HG03095 (cell line): ENCODE measurements around the gene COBL.

Source experiments
- ATAC-seq: cut with Tn5 transposase; IDR thresholded peaks from one replicate; pipeline ENCODE4 v1.9.1; 2021; ENCODE audit warnings: moderate library complexity; ENCODE audit not compliant: unreplicated experiment

COBL gene

DNA sequence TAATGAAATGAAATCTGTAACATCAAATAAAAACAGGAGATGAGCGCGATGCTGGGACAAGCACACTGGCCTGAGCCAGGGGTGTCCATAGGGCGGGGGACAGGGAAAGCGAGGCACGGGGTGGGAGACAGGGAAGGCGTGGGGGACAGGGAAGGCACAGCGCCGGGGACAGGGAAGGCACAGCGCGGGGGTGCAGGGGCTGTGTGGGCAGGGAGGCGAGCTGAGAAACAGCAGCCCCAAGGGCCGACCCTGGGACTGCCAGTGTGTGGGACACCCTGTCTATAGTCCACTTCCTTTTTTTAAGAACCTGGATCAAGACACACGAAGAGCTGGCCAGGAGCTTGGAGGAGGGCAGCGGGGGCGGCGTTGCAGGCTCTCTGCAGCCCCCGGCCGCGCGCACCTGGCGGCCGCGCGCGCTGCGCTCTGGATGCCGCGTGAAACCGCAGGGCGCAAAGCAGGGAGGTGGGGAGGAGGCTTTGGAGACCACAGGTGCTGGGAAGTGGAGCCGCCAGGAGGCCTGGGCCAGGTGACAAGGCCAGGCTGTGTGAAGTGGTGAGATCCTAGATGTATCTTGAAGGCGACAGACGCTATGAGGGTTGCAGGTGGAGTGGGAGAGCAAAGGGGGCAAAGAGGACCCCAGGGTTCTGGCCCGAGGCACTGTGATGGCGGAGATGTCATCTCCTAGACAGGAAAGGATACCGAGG is 157.7 kb downstream of the COBL start:
- ATAC-seq: no peak

DNA sequence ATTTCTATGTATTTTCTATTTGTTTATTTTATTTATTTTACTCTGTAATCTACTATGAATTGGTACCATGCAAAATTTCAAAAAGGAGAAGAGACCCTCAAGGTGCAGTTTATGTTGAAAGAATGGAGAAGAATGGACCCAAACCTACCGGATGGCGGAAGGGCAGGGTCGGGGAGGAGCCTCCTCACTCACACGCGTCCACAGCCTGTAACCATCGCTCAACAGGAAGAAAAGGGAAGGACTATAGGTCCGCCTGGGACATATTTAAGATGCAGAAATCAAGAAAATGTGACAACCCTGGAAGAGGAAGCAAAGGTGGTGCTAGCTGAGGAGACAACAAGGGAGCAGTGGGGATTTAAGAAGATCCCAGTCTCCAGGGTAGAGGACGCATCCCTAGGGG is 158.4 kb downstream of the COBL start:
- ATAC-seq: no peak

DNA sequence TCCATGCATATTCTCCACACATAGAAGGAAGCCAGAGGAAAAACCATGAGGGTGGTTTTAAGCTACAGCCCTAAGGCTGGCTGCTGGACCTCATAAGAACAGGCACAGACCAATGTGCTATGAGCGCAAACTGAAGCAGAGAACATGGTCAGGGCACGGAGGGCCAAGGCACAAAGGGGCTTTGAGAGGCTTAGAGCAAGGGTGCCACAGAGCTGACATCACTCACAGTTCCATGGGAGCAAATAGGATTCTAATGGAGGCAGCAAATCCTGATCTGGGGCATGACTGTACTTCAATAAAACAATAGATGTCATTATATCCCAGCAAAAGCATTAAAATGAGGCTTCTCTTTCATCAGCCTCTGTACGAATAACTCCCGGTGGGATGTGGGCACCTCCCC is 162.4 kb downstream of the COBL start:
- no peak for ATAC-seq

DNA sequence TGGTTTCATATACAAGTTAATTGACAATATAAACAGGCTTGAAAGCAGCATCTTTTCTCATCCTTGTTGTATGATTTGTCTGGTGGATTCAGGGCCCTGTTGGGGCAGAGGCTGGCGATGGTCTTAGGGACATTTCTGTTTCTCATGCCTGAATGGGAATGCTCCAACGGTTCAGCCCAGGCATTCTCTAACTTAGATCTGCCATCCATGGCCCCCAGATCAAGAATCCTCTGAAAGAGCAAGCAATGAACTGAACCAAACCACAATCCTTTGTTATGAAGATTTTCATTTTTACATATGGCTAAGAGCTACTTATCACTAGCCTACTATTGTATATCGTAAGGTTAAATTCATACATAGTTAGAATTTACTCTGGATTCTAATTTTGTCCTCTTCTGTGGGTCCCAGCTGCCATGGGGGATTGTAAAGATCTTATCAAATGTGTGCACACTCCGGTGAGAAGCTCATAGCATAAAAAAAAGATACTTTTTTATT is 163.9 kb downstream of the COBL start:
- ATAC-seq: no peak

DNA sequence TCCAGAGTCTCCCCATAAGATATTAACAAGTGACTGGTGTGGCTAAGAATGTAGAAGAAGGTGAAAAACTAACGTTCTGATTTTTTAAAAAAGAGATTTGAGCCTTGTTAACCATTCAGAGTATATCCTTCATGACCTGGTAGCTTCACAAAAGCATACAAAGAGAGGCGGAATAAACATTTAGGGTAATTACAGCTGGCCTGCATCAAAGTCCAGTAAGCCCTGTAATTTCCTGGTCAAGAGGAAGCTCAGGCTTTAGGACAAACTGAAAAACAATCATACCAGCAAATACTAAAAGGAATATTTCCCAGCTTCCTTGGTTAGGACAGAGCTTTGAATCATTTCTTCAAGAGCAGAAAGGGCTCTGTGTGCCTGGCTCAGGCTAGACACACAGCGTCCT is 165.2 kb downstream of the COBL start:
- ATAC-seq: no peak

DNA sequence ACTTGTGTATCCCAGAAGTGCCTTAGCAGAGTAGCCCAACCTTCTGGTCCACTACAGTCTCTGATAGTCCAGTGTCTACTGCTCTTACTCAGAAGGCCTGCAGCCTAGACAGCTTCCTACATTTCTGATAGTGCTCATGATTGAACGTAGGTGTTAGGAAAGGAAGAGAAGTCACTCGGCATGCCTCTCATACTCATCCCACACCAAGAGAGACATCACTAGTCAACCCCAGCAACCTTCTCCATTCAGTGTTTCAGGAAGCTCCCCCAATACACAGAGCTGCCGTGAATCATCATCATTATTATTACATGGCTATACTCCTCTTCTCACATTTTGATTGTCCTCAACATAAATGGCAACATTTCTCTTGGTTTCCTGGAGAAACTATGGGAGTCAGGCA is 166.4 kb downstream of the COBL start:
- no peak for ATAC-seq

DNA sequence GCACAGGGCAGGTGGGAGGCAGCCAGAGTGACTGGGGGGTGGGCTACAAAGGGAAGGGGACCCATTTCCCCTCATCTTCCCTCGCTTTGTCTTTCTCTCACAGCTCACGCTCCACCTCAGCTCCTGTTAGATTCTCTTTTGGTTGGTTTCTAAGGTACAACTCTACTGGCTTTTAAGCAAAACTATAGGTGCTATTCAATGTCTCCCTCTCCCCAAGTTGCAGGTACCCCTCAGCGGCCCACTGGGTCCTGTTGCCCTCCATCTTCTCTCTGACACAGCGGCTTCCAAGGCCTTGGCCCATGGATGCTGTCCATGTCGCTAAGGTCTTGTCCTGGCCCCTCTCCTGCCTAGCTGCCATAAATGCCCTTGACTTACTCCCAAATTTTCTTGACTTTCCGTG is 168.4 kb downstream of the COBL start:
- ATAC-seq: no peak

DNA sequence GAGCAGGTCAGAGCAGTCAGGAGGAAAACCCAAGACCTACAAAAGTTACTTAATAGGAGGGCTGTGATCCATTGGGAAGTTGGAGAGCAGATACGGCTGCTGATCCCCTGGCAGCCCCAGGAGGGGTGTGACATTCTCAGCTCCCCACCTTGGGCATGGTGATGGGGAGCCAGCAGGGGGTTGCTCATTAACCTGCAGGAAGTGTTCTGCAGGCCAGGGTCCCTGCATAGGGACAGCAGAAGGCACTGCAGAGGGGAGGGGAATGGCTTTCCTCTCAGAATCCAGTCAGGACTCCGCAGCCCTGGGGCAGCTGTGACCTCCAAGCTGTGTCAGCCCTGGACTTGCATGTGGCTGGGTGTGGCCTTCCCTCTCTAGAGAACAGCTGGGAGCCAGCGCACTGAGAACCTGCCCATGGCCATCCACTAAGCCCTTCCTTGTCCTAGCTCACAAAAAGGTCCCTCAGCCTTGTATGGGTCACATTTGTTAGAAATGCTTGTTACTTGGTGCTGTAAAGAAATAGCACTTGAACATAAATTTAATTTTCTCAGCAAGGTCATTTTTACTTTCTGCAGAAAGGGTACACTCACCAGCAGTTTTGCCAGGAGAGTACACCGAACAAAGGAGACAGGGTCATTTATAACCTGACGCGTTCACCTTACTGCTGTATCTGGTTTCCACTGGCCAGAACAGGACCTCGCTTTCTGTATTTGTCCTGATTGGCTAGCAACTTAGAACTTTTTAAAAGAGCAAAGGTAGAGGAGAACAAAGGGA is 169.6 kb downstream of the COBL start:
- no peak for ATAC-seq

DNA sequence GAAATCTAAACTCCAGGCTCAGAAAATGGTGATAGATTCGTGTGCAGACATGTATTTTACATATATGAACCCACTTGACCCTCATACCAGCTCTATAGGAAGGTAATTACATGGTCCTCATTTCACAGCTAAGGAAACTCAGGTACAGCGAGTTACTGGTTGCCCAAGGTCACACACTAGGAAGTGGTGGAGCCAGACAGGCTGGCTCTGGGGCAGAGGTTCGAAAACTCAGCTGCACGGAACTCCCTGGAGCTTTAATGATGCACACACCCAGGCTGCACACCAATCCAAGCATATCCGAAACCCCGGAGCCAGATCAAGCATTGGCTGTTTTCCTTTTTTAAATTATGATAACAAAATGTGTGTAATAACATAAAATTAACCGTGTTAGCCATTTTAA is 172.4 kb downstream of the COBL start:
- no peak for ATAC-seq

DNA sequence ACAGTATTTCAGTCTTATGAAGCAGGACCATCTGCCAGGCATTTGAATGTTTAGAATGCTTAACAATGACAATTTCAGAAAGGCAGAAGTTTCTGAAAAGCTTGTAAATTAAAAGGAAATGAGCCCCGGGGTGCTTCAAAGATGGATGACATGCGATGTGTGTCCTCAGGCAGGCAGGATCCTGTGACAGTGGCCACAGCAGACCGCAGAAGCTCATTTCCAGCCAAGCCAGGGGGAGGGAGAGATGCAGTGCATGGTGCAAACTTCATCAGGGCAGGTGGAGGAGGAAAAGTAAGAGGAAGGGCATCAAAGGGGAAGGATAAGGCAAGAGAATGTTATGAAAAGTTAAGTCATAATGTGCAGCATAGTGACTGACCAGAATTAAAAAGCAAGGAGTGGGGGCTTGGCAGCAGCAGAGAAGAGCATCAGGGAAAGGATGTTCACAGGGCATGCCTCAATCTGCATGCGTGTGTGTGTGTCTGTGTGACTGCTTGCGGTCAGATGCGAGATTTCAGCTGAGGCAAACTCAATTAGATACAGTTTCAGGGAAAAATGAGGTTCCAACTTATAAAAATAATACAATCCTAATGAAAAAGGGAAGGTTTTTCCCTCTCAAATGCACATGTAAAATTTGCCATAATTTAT is 173.7 kb downstream of the COBL start:
- no peak for ATAC-seq

DNA sequence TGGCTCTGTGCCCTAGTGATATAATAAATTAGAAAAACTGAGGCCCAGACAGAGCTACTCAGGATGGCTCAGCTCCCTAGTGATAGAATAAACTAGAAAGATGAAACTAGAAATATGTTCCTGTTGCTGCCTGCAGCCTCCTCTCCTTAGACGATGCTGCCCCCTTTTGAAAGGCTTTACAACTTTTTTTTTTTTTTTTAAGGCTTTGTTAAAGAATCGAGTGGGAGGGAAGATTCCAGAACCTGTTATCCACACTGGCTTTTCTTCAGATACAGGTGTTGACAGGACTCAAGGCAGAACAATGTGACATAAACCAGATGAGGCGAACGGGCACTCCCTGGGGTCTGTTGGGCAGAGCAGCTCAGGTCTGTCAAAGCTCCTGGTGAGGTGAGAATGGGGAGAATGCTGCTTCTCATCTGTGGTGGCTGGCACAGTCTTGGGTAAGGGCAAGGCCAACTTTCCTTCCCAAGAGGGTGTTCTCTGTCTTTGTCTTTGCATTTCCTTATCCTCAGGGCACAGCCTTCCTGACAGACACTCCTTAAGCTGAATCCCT is 175.1 kb downstream of the COBL start:
- no peak for ATAC-seq

DNA sequence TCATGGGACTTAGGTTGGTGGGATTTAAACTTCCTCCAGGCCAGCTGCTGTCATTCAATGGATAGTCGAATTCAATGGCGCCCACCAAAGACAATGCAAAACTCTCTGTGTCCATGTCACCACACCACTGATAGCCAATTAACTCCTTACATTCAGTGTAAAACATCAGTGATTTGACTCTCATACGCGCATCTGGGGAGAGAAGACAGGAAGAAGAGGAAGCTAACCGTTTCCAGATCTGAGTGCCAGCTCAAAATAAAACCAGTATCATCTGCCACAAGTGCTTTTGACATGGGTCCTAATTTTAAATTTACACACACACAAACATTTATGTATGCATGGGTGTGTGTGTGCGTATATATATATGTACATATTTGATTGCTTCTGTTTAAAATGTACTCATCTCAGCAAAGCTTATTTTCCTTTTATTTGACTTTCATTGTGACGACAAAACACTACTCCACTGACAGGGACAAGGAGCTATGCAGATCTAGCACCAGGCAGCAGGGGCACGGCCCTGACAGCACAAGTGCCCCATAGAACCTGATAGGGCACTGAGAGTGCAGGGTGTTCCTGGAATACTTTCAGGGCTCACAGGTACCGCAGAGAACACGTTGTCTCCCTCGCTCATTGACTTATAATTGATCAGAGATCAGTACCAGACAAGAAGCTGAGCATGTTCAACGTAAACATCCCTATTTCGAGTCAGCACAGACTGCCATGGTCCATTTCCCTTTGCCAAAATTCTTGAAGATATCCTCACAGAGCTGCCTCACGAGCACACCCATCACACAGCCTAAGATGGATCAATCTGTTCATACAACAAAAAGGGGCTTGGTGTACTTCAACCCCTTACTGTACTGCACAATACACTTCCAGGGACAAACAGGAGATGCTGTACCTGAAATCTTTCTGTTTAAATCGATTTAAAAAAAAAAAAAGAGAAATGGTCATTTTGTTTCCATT is 176.1 kb downstream of the COBL start:
- ATAC-seq: no peak

DNA sequence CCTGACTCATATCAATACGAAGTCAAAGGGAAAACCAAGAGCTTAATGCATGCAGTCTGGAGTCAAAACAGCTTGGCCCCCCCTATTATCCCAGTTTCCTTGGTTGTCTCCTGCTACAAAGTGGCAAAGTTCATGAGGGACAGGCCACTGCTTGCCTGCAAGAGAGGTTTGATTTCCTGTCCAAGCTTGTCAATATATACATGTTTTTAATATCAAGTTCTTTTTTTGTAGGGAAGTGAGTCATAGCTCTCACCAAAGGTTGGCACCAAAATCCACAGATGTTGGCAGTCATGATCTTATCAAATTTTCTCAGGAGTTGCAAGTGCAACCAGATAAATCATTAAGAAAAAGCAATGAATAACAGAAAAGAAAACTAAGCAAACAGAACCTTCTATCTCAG is 176.8 kb downstream of the COBL start:
- ATAC-seq: no peak

DNA sequence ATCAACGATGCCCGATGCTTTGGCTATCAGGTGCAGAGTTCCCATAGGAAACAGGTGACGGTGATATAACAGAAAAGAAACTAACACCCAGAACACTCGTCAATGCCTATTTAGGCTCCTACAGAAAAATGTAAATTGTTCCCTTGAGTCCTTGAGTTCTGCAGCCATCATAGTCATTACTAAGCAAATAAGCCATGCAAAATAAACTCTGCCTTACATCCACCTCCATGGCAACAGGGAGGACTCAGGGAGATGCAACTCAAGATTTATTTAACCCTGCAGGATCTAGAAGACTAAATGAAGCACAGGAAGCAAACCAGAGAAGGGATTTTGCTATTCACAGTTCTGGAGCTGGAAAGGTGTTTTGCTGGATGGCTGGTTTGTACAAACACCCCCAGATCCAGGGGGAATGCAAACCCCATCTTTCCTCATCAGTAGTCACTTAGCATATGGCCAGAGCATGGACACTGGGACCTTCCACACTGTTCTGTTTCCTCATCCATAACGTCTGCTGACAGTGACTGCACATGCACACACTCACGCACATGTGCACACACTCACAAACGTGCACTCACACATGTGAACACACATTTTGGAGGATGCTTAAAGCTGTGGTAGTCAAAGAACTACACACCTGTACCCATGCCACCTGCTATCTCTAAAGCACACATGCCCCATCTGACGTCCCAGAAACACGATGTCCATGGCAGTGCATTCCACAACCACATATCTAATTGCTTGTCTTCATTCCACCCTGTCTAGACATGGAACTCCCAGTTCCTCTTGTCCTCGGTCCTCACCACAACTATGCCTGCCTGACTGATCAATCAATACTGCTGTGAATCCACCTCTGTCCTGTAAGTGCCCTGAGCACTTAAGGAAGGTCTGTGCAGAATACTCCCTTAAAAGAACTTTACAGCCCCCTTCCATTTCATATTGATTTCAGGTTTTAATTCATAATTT is 178.2 kb downstream of the COBL start:
- no peak for ATAC-seq

DNA sequence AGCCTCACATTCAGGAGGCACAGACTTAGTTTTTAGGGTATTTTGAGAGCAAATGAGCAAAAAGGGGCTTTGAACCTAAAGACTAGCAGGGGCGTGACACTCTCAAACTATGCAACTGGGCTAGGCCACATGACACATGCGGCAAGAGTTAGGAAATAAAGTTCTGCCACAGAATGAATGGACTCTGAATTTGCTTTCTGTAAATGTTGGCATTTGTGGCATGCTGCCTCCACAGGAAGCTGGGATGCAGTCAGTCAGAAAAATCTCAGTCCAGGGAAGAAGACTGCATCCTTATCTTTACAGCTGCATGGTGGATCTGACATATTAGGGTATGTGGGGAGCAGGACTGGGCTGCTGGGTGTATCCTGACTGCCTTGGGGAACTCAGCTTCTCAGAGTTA is 181.0 kb downstream of the COBL start:
- no peak for ATAC-seq

DNA sequence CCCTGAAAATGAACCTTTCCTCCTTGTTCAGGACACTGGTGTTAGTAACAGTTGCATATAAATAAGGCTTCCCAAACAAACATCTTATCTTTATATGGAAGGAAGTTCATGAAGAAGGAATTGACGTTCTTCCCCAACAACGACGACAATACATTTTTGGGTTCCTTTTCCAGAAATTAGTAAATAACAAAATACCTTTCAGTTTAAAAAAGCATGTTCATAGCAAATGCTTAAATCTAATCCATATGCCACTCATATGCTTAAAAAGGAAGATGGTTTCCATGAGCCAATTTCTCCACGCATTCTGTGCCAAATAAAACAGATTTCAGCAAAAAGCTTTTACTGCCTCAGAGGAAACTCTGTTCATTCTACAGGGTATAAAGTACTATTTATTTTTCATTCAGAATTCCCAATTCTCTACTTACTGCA is 182.6 kb downstream of the COBL start:
- ATAC-seq: no peak

DNA sequence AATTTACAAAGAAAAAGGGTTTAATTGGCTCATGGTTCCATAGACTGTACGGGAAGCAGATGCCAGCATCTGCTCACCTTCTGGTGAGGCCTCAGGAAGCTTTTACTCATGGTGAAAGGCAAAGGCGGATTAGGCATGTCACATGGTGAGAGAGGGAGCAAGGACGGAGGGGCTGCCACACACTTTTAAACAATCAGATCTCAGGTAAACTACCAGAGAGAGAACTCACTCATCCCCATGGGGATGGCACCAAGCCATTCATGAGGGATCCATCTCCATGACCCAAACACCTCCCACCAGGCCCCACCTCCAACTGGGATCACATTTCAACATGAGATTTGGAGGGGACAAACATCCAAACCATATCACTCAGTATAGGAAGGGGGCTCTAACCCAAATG is 183.9 kb downstream of the COBL start:
- ATAC-seq: no peak

DNA sequence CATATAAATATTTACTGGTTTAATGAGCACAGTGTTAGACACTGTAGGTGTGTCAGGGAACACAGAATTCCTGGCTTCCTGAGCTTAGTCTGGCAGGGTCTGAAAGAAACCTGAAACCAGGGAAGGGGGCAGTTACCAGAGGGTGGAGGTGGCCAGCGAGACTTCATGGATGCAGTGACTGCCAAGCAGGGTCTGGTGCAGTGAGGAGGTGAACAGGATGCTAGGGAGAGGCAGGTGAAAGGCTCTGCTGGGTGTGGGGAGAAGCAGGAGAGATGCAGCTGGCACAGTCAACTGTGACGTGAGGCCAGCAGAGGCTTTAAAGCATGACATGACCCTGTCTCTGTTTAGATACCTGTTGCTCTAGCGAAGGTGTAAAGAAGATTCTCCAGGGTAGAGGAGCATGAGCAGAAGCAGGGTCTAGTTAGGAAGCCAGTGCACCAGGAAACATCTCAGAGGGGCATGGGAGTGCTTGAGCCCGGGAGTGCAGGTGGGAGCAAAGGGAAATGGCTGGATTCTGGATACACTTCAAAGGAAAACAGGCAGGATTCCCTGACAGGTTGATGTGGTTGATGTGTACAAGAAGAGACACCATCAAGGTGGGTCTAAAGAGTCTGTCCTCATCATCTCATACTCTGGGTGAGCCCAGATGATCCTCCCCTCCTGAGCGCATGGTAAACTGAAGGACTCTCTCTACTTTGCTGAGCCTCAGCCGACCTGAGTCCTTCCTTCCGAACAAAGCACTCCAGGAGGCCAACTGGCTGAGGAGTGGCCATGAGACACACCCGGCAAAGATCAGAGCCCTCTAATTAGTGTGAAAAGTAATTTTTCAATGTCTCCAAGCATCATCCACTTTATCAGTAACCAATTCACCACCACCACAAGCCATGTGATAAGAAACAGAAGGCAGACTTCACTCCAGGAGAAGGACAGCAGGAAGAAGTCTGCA is 186.8 kb downstream of the COBL start:
- ATAC-seq: no peak
